ENCODE data around the gene CRKL. TPM values are rescaled to one million over a fixed set of nuclear protein-coding genes. Genes with fewer than 3 reads are reported as not detected.

Gene CRKL, protein sequence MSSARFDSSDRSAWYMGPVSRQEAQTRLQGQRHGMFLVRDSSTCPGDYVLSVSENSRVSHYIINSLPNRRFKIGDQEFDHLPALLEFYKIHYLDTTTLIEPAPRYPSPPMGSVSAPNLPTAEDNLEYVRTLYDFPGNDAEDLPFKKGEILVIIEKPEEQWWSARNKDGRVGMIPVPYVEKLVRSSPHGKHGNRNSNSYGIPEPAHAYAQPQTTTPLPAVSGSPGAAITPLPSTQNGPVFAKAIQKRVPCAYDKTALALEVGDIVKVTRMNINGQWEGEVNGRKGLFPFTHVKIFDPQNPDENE
- total RNA-seq = 54.7 TPM
- long read RNA-seq, full-length matches to known transcripts = 28 of 58 reads
- long read RNA-seq, partial matches to known transcripts = 7 of 58 reads
- long read RNA-seq, other reads (novel, unspliced or antisense) = 23 of 58 reads

- peak; percentile 99 for ATAC-seq
- peak; percentile 98 for DNase-seq
- intact Hi-C loops (cut with micrococcal nuclease) = loop anchor here (10.0 kb wide), 1 partner anchor 68 kb away; the partner anchor contains the start of gene LZTR1
Measured at GRCh38 chr22:20916916-20917810, at the start of gene CRKL. Gene CRKL (plus strand): TSS chr22:20917407. CDS start chr22:20917935, 528 bp downstream.

GRCh38 chr22:20868025-20868962 lies 48.9 kb upstream of the CRKL start:
- DNase-seq = no peak
- no peak for ATAC-seq
- intact Hi-C loops (cut with micrococcal nuclease) = no loop called here

GRCh38 chr22:20869234-20869633 lies 48.0 kb upstream of the CRKL start:
- intact Hi-C loops (cut with micrococcal nuclease) = no loop called here
- ATAC-seq (no peak), DNase-seq (no peak)

- no peak for DNase-seq
- ATAC-seq = no peak
- intact Hi-C loops (cut with micrococcal nuclease) = no loop called here
Measured at GRCh38 chr22:20873214-20873613, 44.0 kb upstream of the CRKL start.

- intact Hi-C loops (cut with micrococcal nuclease) = no loop called here
- ATAC-seq = no peak
- no peak for DNase-seq
Measured at GRCh38 chr22:20875296-20875695, 41.9 kb upstream of the CRKL start.

- no peak for DNase-seq
- ATAC-seq = no peak
- intact Hi-C loops (cut with micrococcal nuclease) = no loop called here
Measured at GRCh38 chr22:20877715-20878114, 39.5 kb upstream of the CRKL start.

DNA sequence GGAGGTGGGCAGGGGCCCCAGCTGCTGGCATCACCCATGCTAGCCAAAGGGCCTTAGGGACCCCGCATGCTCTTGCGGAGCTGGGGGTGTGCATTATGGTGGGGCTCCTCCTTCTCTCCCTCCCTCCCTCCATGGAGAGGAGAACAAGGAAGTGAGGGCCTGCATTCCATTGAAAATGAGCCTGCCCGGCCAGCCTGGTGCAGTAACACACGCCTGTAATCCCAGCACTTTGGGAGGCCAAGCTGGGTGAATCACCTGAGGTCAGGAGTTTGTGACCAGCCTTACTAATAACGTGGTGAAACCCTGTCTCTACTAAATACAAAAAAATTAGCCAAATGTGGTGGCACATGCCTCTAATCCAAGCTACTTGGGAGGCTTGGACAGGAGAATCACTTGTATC lies 36.0 kb upstream of the CRKL start:
- ATAC-seq (no peak), DNase-seq (no peak)
- intact Hi-C loops (cut with micrococcal nuclease) = no loop called here

DNA sequence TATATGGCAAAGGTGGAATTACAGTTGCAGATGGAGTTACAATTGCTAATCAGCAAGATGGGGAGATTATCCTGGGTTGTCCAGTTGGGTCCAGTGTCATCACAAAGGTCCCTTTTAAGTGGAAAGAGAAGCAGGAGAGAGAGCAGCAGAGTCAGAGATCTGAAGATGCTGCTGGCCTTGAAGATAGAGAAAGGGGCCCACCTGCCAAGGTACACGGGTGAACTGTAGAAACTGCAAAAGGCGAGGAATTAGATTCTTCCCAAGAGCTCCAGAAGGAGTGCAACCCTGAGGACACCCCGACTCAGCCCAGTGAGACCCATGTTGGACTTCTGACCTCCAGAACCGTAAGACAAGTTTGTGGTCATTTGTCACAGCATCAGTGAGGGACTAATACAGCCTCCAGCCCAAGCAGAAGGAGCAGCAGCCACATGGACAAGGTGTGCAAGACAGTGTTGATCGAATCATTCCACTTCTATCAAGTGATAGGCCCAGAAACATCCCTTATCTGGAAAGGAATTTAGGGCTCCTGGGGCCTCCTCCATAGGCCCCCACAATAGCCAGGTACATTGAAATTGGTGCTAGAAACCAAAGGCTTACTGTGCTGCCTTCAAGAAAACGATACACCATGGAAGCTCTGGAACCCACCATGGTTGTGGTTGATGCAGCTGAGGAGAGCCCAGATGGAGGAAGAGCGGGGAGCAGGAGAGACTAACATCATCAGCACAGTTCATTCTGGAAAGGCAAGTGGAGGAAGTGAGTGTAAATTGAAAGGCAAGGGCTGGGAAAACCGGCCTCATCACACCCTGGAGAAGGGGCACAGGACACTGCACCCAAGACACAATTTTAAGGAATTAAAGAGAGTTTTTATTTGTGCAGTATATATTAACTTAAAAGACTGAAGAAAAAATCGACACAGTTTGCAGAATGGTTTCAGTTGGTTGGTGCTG lies 35.1 kb upstream of the CRKL start:
- no peak for DNase-seq
- no peak for ATAC-seq
- intact Hi-C loops (cut with micrococcal nuclease) = no loop called here

DNA sequence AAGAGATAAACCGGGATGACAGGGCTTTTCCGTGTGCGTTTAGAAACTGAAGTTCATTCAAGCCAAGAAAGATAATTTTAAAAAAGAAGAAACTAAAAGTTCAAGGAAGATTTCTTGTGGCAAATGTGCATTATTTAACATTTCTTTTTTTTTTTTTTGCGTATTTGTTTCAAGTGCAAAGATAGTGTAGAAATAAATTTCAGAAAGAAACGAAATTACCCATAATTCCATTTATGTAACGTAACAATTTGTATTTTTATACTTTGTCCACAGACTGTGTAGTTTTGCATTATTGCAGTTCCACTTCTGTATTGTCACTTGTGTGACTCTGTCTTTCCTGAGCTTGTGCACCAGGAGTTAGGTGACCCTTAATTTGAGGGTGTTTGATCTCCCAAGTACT lies 34.4 kb upstream of the CRKL start:
- no peak for DNase-seq
- no peak for ATAC-seq
- intact Hi-C loops (cut with micrococcal nuclease) = no loop called here

DNA sequence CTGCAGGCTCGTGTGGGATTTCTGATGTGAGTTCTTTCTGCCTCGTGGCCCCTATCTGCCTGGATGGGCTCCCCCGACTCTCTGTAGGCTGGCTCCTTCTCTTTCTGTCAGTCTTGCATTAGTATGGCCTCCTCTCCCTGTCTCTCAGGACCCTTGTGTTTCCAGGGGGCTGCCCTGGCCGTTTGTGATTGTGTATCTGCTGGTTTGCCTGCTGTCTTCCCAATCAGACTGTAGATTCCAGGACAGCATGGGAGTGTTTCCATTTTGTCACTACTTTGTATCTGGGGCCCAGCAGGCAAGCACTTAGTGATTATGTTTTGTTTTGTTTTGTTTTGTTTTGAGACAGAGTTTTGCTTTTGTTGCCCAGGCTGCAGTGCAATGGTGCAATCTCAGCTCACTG lies 32.8 kb upstream of the CRKL start:
- DNase-seq (no peak), ATAC-seq (no peak)
- intact Hi-C loops (cut with micrococcal nuclease) = no loop called here

- intact Hi-C loops (cut with micrococcal nuclease) = no loop called here
- ATAC-seq = no peak
- no peak for DNase-seq
Measured at GRCh38 chr22:20885017-20885556, 32.1 kb upstream of the CRKL start.

DNA sequence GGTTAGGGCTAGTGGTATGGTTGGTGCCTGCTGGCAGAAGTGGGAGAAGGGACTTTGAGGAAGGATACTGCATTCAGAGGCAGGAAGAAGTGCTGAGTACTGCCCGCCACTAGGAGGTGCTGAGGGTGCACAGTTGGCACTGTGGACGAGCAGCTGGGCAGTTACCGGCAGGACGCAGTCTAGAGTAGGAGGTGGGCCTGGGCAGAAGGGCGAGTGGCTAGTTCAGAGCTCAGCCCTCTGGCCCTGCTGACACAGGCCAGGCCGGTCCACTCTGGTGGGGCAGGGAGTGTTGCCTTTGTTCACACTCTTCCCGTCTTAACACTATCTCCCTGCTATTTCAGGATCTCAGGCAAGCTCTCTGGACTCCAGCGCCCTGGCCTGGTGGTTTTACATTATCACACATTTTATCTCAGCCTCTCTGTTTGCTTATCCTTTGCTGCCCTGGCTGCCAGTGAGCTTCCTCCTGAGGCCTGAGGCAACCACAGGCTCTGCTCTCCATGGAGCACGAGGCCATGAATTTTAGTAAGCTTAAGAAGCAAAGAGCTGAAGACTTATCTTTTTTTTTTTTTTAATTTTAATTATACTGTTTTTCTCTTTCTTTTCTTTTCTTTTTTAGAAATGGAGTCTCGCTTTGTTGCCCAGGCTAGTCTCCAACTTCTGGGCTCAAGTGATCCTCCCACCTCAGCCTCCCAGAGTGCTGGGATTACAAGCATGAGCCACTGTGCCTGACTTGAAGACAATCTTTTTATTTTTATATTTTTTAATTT lies 31.5 kb upstream of the CRKL start:
- ATAC-seq = peak; percentile 96
- intact Hi-C loops (cut with micrococcal nuclease) = no loop called here
- DNase-seq = peak; percentile 85

GRCh38 chr22:20887375-20887774 lies 29.8 kb upstream of the CRKL start:
- DNase-seq (no peak), ATAC-seq (no peak)
- intact Hi-C loops (cut with micrococcal nuclease) = no loop called here

- ATAC-seq = no peak
- intact Hi-C loops (cut with micrococcal nuclease) = no loop called here
- no peak for DNase-seq
Measured at GRCh38 chr22:20889025-20889704, 28.0 kb upstream of the CRKL start.

DNA sequence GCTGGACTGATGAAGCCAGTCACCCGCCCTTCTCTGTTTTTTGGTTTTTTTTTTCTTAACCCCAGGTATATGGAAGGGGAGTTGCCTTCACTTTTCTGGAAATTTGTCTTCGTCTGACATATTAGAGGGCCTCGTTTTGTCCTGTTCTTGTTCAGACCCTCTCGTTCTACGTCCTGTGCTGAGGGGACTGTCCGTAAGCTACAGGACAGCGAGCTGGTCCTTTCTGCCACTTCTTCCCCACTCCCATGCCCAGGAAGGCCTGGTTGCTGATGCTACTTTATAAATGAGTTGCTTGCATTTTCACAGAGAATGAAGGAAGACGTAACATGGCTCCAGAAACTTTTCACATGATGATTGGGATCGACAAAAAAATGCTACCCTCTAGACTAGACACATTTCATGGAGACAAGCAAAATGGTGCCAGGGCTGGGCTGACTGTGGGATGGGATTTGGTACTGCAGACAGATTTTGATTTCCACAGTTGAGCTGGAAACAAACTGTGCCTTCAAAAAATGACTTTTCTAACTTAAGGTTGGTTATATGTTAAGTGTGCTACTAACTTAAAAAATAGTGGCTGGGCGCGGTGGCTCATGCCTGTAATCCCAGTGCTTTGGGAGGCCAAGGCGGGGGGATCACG lies 27.2 kb upstream of the CRKL start:
- intact Hi-C loops (cut with micrococcal nuclease) = no loop called here
- ATAC-seq (no peak), DNase-seq (no peak)

GRCh38 chr22:20890975-20891374 lies 26.2 kb upstream of the CRKL start:
- ATAC-seq (no peak), DNase-seq (no peak)
- intact Hi-C loops (cut with micrococcal nuclease) = no loop called here

Measured in left ventricle myocardium superior (tissue), 1 donor.